ENCODE measurements around the gene PIGZ. TPM values are rescaled to one million over a fixed set of nuclear protein-coding genes. Genes with fewer than 3 reads are reported as not detected.

Gene PIGZ
- total RNA-seq, 2 donors from 2014 or later, result 63.7 to 126 TPM

- H3K4me1 ChIP-seq, result no peaks in the 10 kb centered on the region
- no peak for TF ChIP-seq CTCF (IDR thresholded peaks at IDR 0.05)
- no peaks in the 10 kb centered on the region for H3K27me3 ChIP-seq
- H3K9ac ChIP-seq (ENCODE audit: low read depth in 2 of 2, low read length in 2 of 2), result no peak overlapping the region
- intact Hi-C loops (cut with DNase I), result loop anchor here (10.0 kb wide), 1 partner anchor 515 kb away; no protein-coding TSS in a partner anchor
- no peak overlapping the region for H3K4me3 ChIP-seq
- H3K27ac ChIP-seq, result no peak overlapping the region
- no peaks in the 10 kb centered on the region for H3K9me3 ChIP-seq
- DNase-seq, result no peak
- H3K36me3 ChIP-seq, result no peaks in the 10 kb centered on the region
Measured at GRCh38 chr3:197000211-197000610, 31.6 kb upstream of the PIGZ start.

- Histone ChIP-seq H3K4me1 (no peaks in the 10 kb centered on the region), H3K27ac (no peak overlapping the region), H3K4me3 (no peak overlapping the region), H3K36me3 (no peaks in the 10 kb centered on the region), H3K27me3 (no peaks in the 10 kb centered on the region), H3K9me3 (no peaks in the 10 kb centered on the region), H3K9ac (ENCODE audit: low read depth in 2 of 2, low read length in 2 of 2) (no peak overlapping the region)
- no peak for DNase-seq
- intact Hi-C loops (cut with DNase I), result no loop called here
- no peak for TF ChIP-seq CTCF (IDR thresholded peaks at IDR 0.05)
Measured at GRCh38 chr3:196998966-196999760, 30.5 kb upstream of the PIGZ start.

GRCh38 chr3:196997311-196997710, 28.7 kb upstream of the PIGZ start:
- Histone ChIP-seq H3K4me1 (no peaks in the 10 kb centered on the region), H3K9me3 (no peaks in the 10 kb centered on the region), H3K27ac (no peak overlapping the region), H3K27me3 (no peaks in the 10 kb centered on the region), H3K36me3 (no peaks in the 10 kb centered on the region), H3K4me3 (no peak overlapping the region), H3K9ac (ENCODE audit: low read depth in 2 of 2, low read length in 2 of 2) (no peak overlapping the region)
- intact Hi-C loops (cut with DNase I), result no loop called here
- DNase-seq, result no peak
- TF ChIP-seq CTCF (IDR thresholded peaks at IDR 0.05), result no peak

- no peak overlapping the region for H3K27ac ChIP-seq
- intact Hi-C loops (cut with DNase I), result no loop called here
- H3K36me3 ChIP-seq, result no peaks in the 10 kb centered on the region
- DNase-seq, result no peak
- H3K4me3 ChIP-seq, result no peak overlapping the region
- H3K9ac ChIP-seq (ENCODE audit: low read depth in 2 of 2, low read length in 2 of 2), result no peak overlapping the region
- no peak for TF ChIP-seq CTCF (IDR thresholded peaks at IDR 0.05)
- no peaks in the 10 kb centered on the region for H3K4me1 ChIP-seq
- no peaks in the 10 kb centered on the region for H3K27me3 ChIP-seq
- H3K9me3 ChIP-seq, result no peaks in the 10 kb centered on the region
Measured at GRCh38 chr3:196996454-196997265, 28.0 kb upstream of the PIGZ start.

DNA sequence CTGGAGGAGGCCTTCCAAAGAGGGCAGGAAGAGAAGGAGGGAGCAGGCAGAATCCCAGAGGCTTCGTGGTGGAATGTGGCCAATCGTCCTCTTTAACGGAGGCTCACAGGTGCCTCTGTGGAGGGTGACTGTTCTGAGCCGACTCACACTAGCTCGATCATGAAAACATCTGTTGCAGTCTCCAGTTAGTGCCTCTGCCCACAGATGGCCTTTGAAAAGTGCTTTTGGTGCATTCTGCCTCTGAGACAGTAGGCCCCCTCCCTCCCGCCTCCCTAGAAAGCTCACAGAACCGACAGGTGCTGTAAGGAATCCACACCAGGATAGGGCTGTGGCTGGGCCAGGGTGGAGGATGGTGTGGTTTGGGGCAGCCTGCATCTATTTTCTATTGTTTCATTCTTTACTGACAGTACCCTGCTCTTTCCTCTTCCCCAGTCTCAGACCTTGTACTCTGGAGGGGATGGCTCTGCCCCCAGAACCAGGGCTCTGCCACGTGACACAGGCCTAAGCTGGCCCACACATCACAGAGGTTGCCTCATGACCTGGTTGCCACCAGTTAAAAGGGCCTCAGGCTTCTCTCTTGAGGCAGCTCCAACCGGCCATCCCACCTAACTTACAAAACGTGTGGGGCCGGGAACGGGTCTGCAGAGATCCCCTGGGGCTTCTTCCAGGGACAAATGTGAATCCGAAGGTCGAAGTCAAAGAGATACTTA, 27.2 kb upstream of the PIGZ start:
- Histone ChIP-seq H3K27me3 (no peaks in the 10 kb centered on the region), H3K36me3 (no peaks in the 10 kb centered on the region), H3K9ac (ENCODE audit: low read depth in 2 of 2, low read length in 2 of 2) (no peak overlapping the region), H3K27ac (no peak overlapping the region), H3K4me1 (no peaks in the 10 kb centered on the region), H3K4me3 (no peak overlapping the region), H3K9me3 (no peaks in the 10 kb centered on the region)
- no peak for DNase-seq
- no peak for TF ChIP-seq CTCF (IDR thresholded peaks at IDR 0.05)
- intact Hi-C loops (cut with DNase I), result no loop called here
